ENCODE measurements around the gene IFIT1B.
"Not testable (repeated sequence)": the region's sequence is repeated elsewhere in the genome, so short reads cannot be mapped to it uniquely, and the experiment has no call there.

Gene IFIT1B

DNA sequence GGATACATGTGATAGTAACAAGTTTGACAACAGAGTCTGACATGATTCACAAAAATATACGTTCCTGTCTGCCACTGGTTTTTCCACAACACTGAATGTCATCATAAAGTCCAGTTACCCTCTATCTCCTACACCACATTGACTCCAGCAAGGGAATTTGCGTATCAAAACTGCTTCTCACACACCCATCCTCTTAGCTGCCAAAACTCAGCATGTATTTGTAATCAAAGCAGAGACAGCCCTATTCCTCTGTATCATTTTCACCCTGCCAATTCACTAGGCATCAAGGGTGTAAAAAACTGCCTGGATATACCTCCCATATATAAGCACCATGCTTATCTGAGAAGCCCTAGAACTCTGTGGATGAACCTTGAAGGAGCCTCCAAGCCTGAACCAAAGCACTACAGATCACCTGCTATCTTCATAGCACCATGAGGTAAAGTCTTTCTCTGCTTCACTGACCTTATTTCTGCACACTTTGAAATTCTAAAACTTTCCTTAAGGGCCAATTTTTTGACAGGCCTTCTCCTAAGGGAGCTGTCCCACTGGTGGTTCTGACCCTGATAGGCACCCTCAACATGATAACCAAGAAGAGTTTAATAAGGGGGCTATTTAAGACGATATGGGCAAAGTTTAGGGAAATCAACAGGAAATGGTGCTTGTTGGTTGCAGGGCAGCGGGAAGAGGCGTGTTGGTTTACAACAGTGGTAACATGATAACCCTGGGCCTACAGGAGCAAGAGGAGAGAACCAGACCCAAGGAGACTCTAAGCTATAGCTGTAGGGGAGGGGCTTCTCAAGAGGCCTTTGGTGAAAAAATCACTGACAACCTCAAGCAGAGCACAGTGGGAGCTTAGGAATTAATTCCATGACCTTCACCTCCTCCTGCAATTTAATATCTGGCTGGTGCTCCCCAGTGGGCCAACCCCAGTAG is at the start of gene IFIT1B:
Gene IFIT1B (plus strand): TSS at position 352 of the 933 bp plus-strand sequence. CDS start 80 bp downstream, at position 432.
- no peak for DNase-seq

DNA sequence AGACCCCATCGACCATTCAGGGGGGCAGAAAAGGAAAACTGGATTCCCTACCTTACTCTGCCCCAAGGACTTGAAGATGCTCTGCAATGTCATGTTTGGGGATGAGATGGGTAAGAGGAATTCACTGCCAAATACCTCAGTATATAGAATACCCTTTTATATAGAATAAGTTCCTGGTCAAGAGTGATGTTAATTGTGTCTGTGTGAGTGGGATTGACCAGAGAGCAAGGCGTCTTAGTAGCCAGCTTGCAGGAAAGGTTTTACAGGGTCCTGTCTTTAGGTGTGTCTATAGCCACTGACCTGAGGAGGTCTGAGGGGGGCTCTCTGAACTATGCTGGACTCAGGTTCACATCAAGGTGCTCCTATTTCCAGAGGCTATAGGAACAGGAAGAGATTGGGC is 48.7 kb upstream of the IFIT1B start:
- no peak for DNase-seq

DNA sequence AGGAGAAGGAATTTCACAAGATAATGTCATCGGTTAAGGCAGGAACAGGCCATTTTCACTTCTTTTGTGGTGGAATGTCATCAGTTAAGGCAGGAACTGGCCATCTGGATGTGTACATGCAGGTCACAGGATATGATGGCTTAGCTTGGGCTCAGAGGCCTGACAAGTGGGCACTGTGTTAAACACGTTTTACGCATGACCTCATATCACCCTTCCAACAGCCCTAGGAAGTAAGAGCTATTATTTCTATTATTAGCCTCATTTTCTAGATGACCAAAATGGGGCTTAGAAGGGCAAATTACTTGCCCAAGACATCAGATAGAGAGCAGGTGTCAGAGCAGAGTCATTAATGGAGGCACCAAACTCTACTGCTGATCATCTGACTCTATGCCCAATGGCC is 47.8 kb upstream of the IFIT1B start:
- not testable (repeated sequence) for DNase-seq

- no peak for DNase-seq
Observed at GRCh38 chr10:89330537-89331212, 47.2 kb upstream of the IFIT1B start.

- DNase-seq = not testable (repeated sequence)
Observed at GRCh38 chr10:89331487-89332122, 46.3 kb upstream of the IFIT1B start.

DNA sequence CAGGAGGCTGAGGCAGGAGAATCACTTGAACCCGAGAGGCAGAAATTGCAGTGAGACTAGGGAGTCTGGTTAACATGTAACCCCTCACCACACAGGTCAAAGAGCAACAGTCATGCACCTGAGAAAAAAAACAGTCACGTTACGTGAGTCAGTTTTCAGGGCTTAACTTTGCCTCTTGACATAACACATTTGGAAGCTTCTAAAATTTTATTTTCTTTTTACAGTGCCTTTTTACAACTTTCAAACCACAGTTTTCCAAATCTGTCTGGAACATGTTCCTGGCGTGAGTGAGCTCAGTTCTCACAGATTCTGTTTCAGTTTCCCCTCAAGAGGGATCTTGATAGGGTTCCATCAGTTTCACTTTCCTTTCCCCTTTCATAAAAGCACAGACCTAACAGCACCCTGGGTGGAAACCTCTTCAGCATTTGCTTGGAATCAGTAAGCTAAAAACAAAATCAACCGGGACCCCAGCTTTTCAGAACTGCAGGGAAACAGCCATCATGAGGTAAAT is 45.7 kb upstream of the IFIT1B start:
- DNase-seq = no peak

GRCh38 chr10:89335226-89335625 is 42.6 kb upstream of the IFIT1B start:
- DNase-seq = no peak

GRCh38 chr10:89336241-89336640 is 41.6 kb upstream of the IFIT1B start:
- DNase-seq = no peak

DNA sequence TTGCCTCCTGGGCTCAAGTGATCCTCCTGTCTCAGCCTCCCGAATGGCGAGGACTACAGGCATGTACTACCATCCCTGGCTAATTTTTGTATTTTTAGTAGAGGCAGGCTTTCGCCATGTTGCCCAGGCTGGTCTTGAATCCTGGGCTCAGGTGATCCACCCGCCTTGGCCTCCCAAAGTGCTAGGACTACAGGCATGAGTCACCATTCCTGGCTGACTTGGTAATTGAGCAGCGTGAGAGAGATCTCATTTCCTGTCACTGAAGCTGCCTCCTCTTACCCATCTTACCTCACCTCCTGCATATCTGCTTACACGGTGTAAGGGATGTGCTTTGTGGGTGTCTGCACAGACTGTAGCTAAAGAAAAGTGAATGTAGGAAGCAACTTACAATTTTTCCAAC is 40.4 kb upstream of the IFIT1B start:
- DNase-seq = no peak

- DNase-seq = no peak
Observed at GRCh38 chr10:89338713-89339112, 39.1 kb upstream of the IFIT1B start.

DNA sequence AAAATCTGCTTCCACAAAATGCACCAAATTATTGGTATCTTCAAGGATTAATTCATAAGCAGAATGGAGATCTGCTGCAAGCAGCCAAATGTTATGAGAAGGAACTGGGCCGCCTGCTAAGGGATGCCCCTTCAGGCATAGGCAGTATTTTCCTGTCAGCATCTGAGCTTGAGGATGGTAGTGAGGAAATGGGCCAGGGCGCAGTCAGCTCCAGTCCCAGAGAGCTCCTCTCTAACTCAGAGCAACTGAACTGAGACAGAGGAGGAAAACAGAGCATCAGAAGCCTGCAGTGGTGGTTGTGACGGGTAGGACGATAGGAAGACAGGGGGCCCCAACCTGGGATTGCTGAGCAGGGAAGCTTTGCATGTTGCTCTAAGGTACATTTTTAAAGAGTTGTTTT is 38.0 kb upstream of the IFIT1B start:
- no peak for DNase-seq

DNA sequence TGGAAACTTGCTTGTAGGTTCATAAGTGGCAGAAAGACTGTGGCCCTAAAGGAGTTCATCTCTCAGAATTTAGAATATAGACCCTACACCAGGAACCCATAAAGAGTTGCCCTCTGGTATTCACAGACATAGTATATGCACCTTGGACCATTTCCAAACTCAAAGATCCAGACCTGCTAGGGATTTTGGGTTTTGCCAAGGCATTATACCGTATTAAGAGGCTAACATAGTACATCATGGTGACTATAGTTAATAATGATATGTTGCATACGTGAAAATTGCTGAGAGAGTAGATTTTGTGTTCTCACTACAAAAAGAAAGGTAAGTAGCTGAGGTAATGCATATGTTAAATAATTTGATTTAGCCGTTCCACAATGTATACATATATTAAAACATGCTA is 36.2 kb upstream of the IFIT1B start:
- no peak for DNase-seq

- DNase-seq = no peak
Observed at GRCh38 chr10:89342206-89342958, 35.5 kb upstream of the IFIT1B start.

DNA sequence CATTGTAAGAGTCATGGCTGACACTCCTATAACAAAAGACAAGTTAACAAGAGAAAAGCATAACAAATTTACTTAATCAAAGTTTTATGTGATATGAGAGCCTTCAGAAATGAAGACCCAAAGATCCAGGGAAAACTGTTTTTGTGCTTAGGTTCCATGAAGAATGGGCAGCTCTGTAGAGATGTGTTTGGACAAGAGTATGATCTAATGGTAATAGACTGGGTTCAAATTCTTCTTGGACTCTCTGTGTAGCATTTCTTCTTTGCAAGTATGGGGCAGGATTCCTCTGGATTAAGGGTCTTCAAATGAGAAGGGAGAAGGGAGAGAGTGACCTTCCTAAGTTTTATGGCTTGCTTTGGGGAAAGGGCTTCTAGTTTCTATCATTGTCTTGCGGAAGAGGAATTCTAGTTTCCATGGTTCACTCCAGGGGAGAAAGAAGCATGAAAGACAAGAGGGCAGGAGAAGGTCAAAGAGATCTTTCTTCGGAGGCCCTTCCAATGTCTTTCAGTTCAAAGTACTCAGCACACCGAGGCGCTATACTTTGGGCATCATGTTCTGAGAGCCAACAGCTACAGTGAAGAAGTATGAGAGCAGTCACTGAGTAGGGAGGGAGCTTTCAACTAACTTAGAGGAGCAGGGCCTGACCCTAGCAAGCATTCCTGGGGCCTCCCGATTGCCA is 34.6 kb upstream of the IFIT1B start:
- DNase-seq = no peak

DNA sequence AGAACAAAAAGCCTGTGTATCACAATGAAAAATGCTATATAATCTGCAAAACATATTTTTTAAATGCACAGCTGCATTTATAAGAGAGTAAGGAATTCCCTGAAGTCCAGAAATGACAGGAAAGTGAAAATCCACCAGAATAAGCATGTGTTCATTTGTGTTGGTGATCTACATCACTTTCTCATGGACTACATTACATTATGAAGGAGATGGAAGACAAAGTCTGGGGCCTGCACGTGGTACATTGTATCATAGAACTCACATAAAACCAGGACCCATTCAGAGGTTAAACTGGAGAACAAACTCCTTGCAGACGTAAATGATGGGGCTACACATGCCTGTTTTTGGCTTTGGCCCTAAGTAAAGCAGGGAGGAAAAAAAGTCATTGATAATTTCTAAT is 33.7 kb upstream of the IFIT1B start:
- DNase-seq = no peak

GRCh38 chr10:89345367-89346000 is 32.4 kb upstream of the IFIT1B start:
- no peak for DNase-seq

- no peak for DNase-seq
Observed at GRCh38 chr10:89346405-89347254, 31.2 kb upstream of the IFIT1B start.

DNA sequence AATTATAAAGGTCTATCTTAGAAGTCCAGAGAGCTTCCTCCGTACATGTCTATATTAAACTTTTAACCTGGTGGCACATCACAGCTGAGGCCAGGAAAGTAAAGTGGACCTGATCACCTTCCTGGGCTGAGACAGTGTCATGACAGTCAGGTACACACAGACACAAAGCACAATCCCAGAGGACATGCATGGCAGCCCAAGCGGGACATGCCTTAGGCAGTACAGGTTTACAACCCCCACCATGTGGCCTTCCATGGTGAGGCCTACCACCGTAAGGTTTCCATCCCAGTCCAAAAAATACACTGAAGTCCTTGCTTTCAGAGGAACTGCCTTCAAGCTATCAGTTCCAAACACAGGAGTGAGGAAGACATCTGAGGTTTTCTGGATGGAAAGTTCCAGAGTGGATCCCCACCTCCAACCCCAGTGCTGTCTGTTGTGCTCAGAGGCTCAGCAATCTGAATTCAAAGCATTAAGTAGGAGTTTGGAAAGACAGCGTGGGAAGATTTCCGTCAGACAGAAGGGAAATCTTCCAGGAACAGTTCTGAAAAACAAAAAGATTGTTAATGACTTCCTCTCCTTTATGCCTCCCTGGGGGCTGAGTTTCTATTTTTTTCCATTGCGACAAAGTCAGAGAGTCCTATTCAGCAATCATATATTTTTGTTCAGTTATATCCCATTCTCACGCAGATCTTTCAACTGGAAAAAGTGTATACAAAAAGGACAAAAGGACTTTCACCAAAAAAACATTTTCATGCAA is 30.0 kb upstream of the IFIT1B start:
- no peak for DNase-seq

DNA sequence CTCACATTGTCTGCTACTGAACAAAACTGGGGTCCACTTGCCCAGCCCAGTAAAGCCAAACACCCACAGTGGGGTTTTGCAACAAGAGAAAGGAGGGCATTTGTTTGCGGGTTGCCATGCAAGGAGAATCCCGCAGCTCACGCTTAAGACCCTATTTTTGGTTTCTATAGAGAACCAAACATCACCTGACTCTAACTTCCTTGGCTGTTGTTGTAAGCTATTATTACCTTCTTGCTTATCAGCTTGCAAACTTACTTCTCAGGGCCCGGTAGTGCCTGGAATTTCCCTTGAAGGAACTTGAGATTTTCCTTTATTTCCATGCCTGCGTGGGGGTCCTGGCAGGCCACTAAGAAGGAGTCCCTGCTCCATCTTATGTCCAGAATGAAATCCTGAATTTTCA is 29.4 kb upstream of the IFIT1B start:
- no peak for DNase-seq

DNA sequence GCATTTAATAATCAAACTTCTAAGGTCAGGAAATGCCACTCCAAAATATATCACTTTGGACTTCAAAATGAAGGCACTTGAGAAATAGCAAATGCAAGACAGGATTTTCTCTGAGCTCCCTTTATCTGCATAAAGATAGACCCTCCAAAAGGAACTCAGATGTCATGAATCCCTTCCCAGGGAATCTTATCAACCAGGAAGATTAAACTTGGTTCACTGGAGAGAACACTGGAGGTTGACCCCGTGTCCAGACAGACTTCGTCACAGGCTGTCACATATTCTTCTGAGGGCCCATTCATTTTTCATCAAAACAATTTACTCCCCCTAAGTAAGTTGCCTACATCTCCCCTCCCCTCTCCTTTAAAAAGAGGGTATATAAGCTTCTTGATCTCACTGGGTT is 28.9 kb upstream of the IFIT1B start:
- DNase-seq = no peak

Data from cortex of kidney (tissue), 1 donor.